SK-N-DZ (cell line): ENCODE measurements around the gene SRRT.
"Not testable (repeated sequence)": the region's sequence is repeated elsewhere in the genome, so short reads cannot be mapped to it uniquely, and the experiment has no call there.

Experiments
- DNase-seq: peaks from one replicate; pipeline ENCODE4 v3.0.0-alpha.2; 2015; ENCODE audit warnings: low spot score

SRRT gene

GRCh38 chr7:100894860-100895700 is 20.2 kb downstream of the SRRT start:
- DNase-seq: peak; percentile 57

- DNase-seq: no peak
These were observed 20.7 kb downstream of the SRRT start, which contains the start of gene ACHE for GRCh38 chr7:100895701-100895955. ACHE (minus strand) TSS chr7:100895888; CDS start chr7:100894232, 1,656 bp downstream.

- DNase-seq: no peak
These were observed 21.2 kb downstream of the SRRT start for GRCh38 chr7:100895956-100896731.

- DNase-seq: no peak
These were observed 22.1 kb downstream of the SRRT start for GRCh38 chr7:100896732-100897608.

- no peak for DNase-seq
These were observed 23.0 kb downstream of the SRRT start for GRCh38 chr7:100897772-100898454.

GRCh38 chr7:100899432-100899831 is 24.5 kb downstream of the SRRT start:
- DNase-seq: no peak

GRCh38 chr7:100900978-100901377 is 26.1 kb downstream of the SRRT start:
- DNase-seq: no peak

- DNase-seq: no peak
These were observed 27.0 kb downstream of the SRRT start for GRCh38 chr7:100901921-100902332.

GRCh38 chr7:100902638-100903037 is 27.7 kb downstream of the SRRT start:
- no peak for DNase-seq

GRCh38 chr7:100908512-100908911 is 33.6 kb downstream of the SRRT start:
- DNase-seq: no peak

- not testable (repeated sequence) for DNase-seq
These were observed 35.5 kb downstream of the SRRT start for GRCh38 chr7:100910443-100910842.

- no peak for DNase-seq
These were observed 36.6 kb downstream of the SRRT start for GRCh38 chr7:100911484-100911883.

- no peak for DNase-seq
These were observed 39.4 kb downstream of the SRRT start for GRCh38 chr7:100914208-100914878.

- no peak for DNase-seq
These were observed 40.1 kb downstream of the SRRT start for GRCh38 chr7:100914879-100915447.

- DNase-seq: not testable (repeated sequence)
These were observed 44.4 kb downstream of the SRRT start for GRCh38 chr7:100919335-100919734.

- not testable (repeated sequence) for DNase-seq
These were observed 45.0 kb downstream of the SRRT start for GRCh38 chr7:100919779-100920437.

- no peak for DNase-seq
These were observed 46.1 kb downstream of the SRRT start for GRCh38 chr7:100921039-100921438.

GRCh38 chr7:100923616-100924015 is 48.7 kb downstream of the SRRT start:
- not testable (repeated sequence) for DNase-seq

- DNase-seq: no peak
These were observed 54.9 kb downstream of the SRRT start for GRCh38 chr7:100929808-100930174.

GRCh38 chr7:100933734-100934133 is 58.8 kb downstream of the SRRT start:
- DNase-seq: no peak
